Colonic mucosa (tissue), 4 donors: Measurements from ENCODE around the gene MTX2. TPM values are rescaled to one million over a fixed set of nuclear protein-coding genes. Genes with fewer than 3 reads are reported as not detected.

Experiments
- DNase-seq: peaks from one replicate; pipeline ENCODE4 v3.0.0-alpha.2; 2020
- H3K27ac ChIP-seq: fragments of 200-600 bp; one replicate; pipeline ENCODE4 v1.8.0; 2021
- H3K27me3 ChIP-seq: fragments of 200-600 bp; one replicate; pipeline ENCODE4 v1.8.0; 2021
- H3K36me3 ChIP-seq: fragments of 200-600 bp; one replicate; pipeline ENCODE4 v1.8.0; 2021
- H3K4me1 ChIP-seq: fragments of 200-600 bp; one replicate; pipeline ENCODE4 v1.8.0; 2021; ENCODE audit warnings: mild to moderate bottlenecking
- H3K4me3 ChIP-seq: fragments of 200-600 bp; one replicate; pipeline ENCODE4 v1.8.0; 2021
- H3K9ac ChIP-seq, 2 donors: one replicate each; pipeline ENCODE4 v1.7.0; 2013; ENCODE audit warnings: control low read depth in 2 of 2, low read depth in 2 of 2, low read length in 2 of 2
- H3K9me3 ChIP-seq: fragments of 200-600 bp; one replicate; pipeline ENCODE4 v1.8.0; 2021
- CTCF ChIP-seq: fragments of 200-600 bp; IDR thresholded peaks from one replicate; pipeline ENCODE4 v1.8.0; 2022; ENCODE audit warnings: antibody characterized with exemption, mild to moderate bottlenecking
- intact Hi-C: fragments of 100-400 bp; cut with DNase I; formaldehyde crosslinking; loops from one replicate; pipeline ENCODE4 v1.14.1; 2022
- total RNA-seq, 2 donors: library from RNA; stranded (reverse); fragmentation: NEBNext Ultra II Directional in 1 of 2; extraction: Animal tissue kit (Norgen Biotek cat#: 25700) in 1 of 2; gene quantifications; one replicate each; pipeline ENCODE4 v1.2.1, GENCODE V29; 2021
- donor health status: healthy.
- donor health status: DM: no; HTN: no; CAD: no.
- donor health status: DM: no; HTN: no; CAD: no.

MTX2 gene
- total RNA-seq: 10 to 100 TPM; 33.4 to 34.9 TPM

GRCh38 chr2:176269319-176270099 lies at the start of gene MTX2:
Gene MTX2 (plus strand): TSS chr2:176269442. CDS start chr2:176269630, 188 bp downstream.
- peak; percentile 82 for DNase-seq
- Histone ChIP-seq H3K27me3 (no peaks in the 10 kb centered on the region), H3K9me3 (no peaks in the 10 kb centered on the region), H3K27ac (peak within 1 kb of the TSS; percentile 85), H3K4me1 (no peaks in the 10 kb centered on the region), H3K4me3 (peak within 1 kb of the TSS; percentile 88), H3K36me3 (no peaks in the 10 kb centered on the region), H3K9ac (peak within 1 kb of the TSS; percentile 78 to 94)
- intact Hi-C loops: loop anchor here (5.0 kb wide), 1 partner anchor 127 kb away; no protein-coding TSS in a partner anchor
- TF ChIP-seq CTCF: no peak

GRCh38 chr2:176227874-176228273 lies 41.4 kb upstream of the MTX2 start:
- TF ChIP-seq CTCF: no peak
- no peak for DNase-seq

GRCh38 chr2:176234156-176234555 lies 35.1 kb upstream of the MTX2 start:
- no peak for TF ChIP-seq CTCF
- intact Hi-C loops: no loop called here
- DNase-seq: no peak
- Histone ChIP-seq H3K9ac (no peak overlapping the region), H3K9me3 (no peaks in the 10 kb centered on the region), H3K36me3 (no peaks in the 10 kb centered on the region), H3K27ac (no peak overlapping the region), H3K4me3 (no peak overlapping the region), H3K27me3 (no peaks in the 10 kb centered on the region), H3K4me1 (no peaks in the 10 kb centered on the region)

More at GRCh38 chr2:176227874-176228273, 41.4 kb upstream of the MTX2 start:
- no peaks in the 10 kb centered on the region for H3K36me3 ChIP-seq
- H3K27ac ChIP-seq: no peak overlapping the region
- H3K9me3 ChIP-seq: no peaks in the 10 kb centered on the region
- H3K4me1 ChIP-seq: no peaks in the 10 kb centered on the region
- intact Hi-C loops: no loop called here
- H3K27me3 ChIP-seq: no peaks in the 10 kb centered on the region
- no peak overlapping the region for H3K4me3 ChIP-seq
- H3K9ac ChIP-seq: no peak overlapping the region

- Histone ChIP-seq H3K9me3 (no peaks in the 10 kb centered on the region), H3K9ac (no peak overlapping the region), H3K4me3 (no peak overlapping the region), H3K27me3 (no peaks in the 10 kb centered on the region), H3K27ac (no peak overlapping the region), H3K36me3 (no peaks in the 10 kb centered on the region), H3K4me1 (no peaks in the 10 kb centered on the region)
- intact Hi-C loops: no loop called here
- no peak for DNase-seq
- TF ChIP-seq CTCF: no peak
Measured at GRCh38 chr2:176234940-176235339, 34.3 kb upstream of the MTX2 start.

- no peak overlapping the region for H3K4me3 ChIP-seq
- no peak overlapping the region for H3K9ac ChIP-seq
- no peaks in the 10 kb centered on the region for H3K27me3 ChIP-seq
- no peak overlapping the region for H3K27ac ChIP-seq
- H3K9me3 ChIP-seq: no peaks in the 10 kb centered on the region
- no peaks in the 10 kb centered on the region for H3K4me1 ChIP-seq
- no peak for TF ChIP-seq CTCF
- no peak for DNase-seq
- H3K36me3 ChIP-seq: no peaks in the 10 kb centered on the region
- intact Hi-C loops: no loop called here
Measured at GRCh38 chr2:176237456-176237855, 31.8 kb upstream of the MTX2 start.
